Endodermal cell (in vitro differentiated cells): ENCODE results near the gene KCTD18. TPM values are rescaled to one million over a fixed set of nuclear protein-coding genes. Genes with fewer than 3 reads are reported as not detected.

Experiments
- DNase-seq: peaks from one replicate; pipeline ENCODE4 v3.0.0-alpha.2; 2017
- H3K27ac ChIP-seq: 2 replicates; pipeline ENCODE4 v1.5.1; 2013; ENCODE audit warnings: mild to moderate bottlenecking, low read depth, low read length, moderate library complexity
- H3K27me3 ChIP-seq: 2 replicates; pipeline ENCODE4 v1.6.1; 2013; ENCODE audit warnings: mild to moderate bottlenecking, low read length, moderate library complexity; ENCODE audit not compliant: insufficient read depth, control insufficient read depth, poor library complexity, severe bottlenecking
- H3K36me3 ChIP-seq: 2 replicates; pipeline ENCODE4 v1.7.0; 2013; ENCODE audit warnings: mild to moderate bottlenecking, low read length, moderate library complexity; ENCODE audit not compliant: control insufficient read depth, insufficient read depth
- H3K4me1 ChIP-seq: one replicate; pipeline ENCODE4 v1.7.0; 2013; ENCODE audit warnings: low read length; ENCODE audit not compliant: control insufficient read depth, insufficient read depth
- H3K4me3 ChIP-seq: 2 replicates; pipeline ENCODE4 v1.5.1; 2013; ENCODE audit warnings: mild to moderate bottlenecking, low read length, moderate library complexity
- H3K9ac ChIP-seq: 2 replicates; pipeline ENCODE4 v1.6.1; 2013; ENCODE audit warnings: mild to moderate bottlenecking, low read length, moderate library complexity; ENCODE audit not compliant: poor library complexity, severe bottlenecking; ENCODE audit errors: extremely low read depth
- H3K9me3 ChIP-seq: 2 replicates; pipeline ENCODE4 v1.6.1; 2013; ENCODE audit warnings: mild to moderate bottlenecking, low read length, moderate library complexity; ENCODE audit not compliant: control insufficient read depth
- H3K27ac Mint-ChIP-seq: 2 replicates; pipeline ENCODE4 v1.8.0; 2020; ENCODE audit warnings: mixed read lengths
- H3K27me3 Mint-ChIP-seq: 2 replicates; pipeline ENCODE4 v1.8.0; 2021; ENCODE audit warnings: mild to moderate bottlenecking, mixed read lengths; ENCODE audit not compliant: insufficient read depth
- H3K36me3 Mint-ChIP-seq: 2 replicates; pipeline ENCODE4 v1.8.0; 2020; ENCODE audit warnings: low read depth, mixed read lengths
- H3K4me1 Mint-ChIP-seq: 2 replicates; pipeline ENCODE4 v1.8.0; 2020; ENCODE audit warnings: mixed read lengths
- H3K4me3 Mint-ChIP-seq: 2 replicates; pipeline ENCODE4 v1.8.0; 2020; ENCODE audit warnings: mild to moderate bottlenecking, moderate library complexity, mixed read lengths
- H3K9me3 Mint-ChIP-seq: 2 replicates; pipeline ENCODE4 v1.8.0; 2020; ENCODE audit warnings: mild to moderate bottlenecking, mixed read lengths
- CTCF ChIP-seq: fragments of 200-600 bp; sonication (generic); conservative IDR thresholded peaks from 2 replicates; pipeline ENCODE4 v1.5.0; 2021; ENCODE audit warnings: antibody characterized with exemption, mild to moderate bottlenecking
- WGBS, 2 experiments: methylation state at CpG; one replicate each; pipeline versions ENCODE4 v1.1.5 to v1.1.7; 2013; ENCODE audit warnings: missing lambda C conversion rate in 2 of 2, mixed read lengths in 1 of 2; ENCODE audit not compliant: insufficient coverage in 1 of 2, insufficient read length in 1 of 2; 5-methylcytosine and 5-hydroxymethylcytosine counted together
- total RNA-seq, 2 donors: library from RNA; stranded (reverse); fragmentation: NEBNext Ultra II Directional in 1 of 2; extraction: Animal tissue kit (Norgen Biotek cat#: 25700) in 1 of 2; gene quantifications; 2 replicates in 1 of 2; 3 replicates in 1 of 2; pipeline ENCODE4 v1.2.1, GENCODE V29; 2021

KCTD18 gene
- total RNA-seq, 2 donors from 2014 or later = 6.8 to 12.2 TPM

GRCh38 chr2:200523604-200524003 lies 13.7 kb upstream of the KCTD18 start:
- no peak for DNase-seq
- Histone ChIP-seq H3K27me3 (peaks cover 49% of the 10 kb centered on the region), H3K9ac (no peak overlapping the region), H3K4me3 (no peak overlapping the region), H3K27ac (no peak overlapping the region), H3K4me1 (no peaks in the 10 kb centered on the region), H3K9me3 (no peaks in the 10 kb centered on the region), H3K36me3 (no peaks in the 10 kb centered on the region)
- Mint-ChIP-seq H3K9me3 (no peaks in the 10 kb centered on the region), H3K4me3 (no peak overlapping the region), H3K27ac (no peak overlapping the region), H3K4me1 (peaks cover 9% of the 10 kb centered on the region), H3K27me3 (peaks cover 18% of the 10 kb centered on the region), H3K36me3 (no peaks in the 10 kb centered on the region)
- TF ChIP-seq CTCF = no peak
- 75 to 90% methylated on average over 1 of the region's 2 CpGs for WGBS, 2 experiments

GRCh38 chr2:200523158-200523557 lies 13.3 kb upstream of the KCTD18 start:
- Mint-ChIP-seq H3K27ac (no peak overlapping the region), H3K4me3 (no peak overlapping the region), H3K27me3 (peaks cover 18% of the 10 kb centered on the region), H3K36me3 (no peaks in the 10 kb centered on the region), H3K4me1 (peaks cover 9% of the 10 kb centered on the region), H3K9me3 (no peaks in the 10 kb centered on the region)
- Histone ChIP-seq H3K27me3 (peaks cover 49% of the 10 kb centered on the region), H3K4me1 (no peaks in the 10 kb centered on the region), H3K9ac (no peak overlapping the region), H3K9me3 (no peaks in the 10 kb centered on the region), H3K4me3 (no peak overlapping the region), H3K36me3 (no peaks in the 10 kb centered on the region), H3K27ac (no peak overlapping the region)
- DNase-seq = no peak
- WGBS, 2 experiments = 77 to 85% methylated on average over 3 of the region's 3 CpGs
- TF ChIP-seq CTCF = no peak

- Histone ChIP-seq H3K9me3 (peaks cover 16% of the 10 kb centered on the region), H3K27ac (no peak overlapping the region), H3K36me3 (no peaks in the 10 kb centered on the region), H3K4me3 (no peak overlapping the region), H3K9ac (no peak overlapping the region), H3K4me1 (no peaks in the 10 kb centered on the region), H3K27me3 (peaks cover 20% of the 10 kb centered on the region)
- Mint-ChIP-seq H3K4me1 (no peaks in the 10 kb centered on the region), H3K27me3 (peaks cover 7% of the 10 kb centered on the region), H3K27ac (no peak overlapping the region), H3K36me3 (peaks cover 2% of the 10 kb centered on the region), H3K4me3 (no peak overlapping the region), H3K9me3 (peaks cover 14% of the 10 kb centered on the region)
- no peak for TF ChIP-seq CTCF
- WGBS, 2 experiments = 58% methylated on average over 1 of the region's 1 CpG; no CpG with 5 or more reads in 1 of the 2 experiments
- no peak for DNase-seq
These were observed 5.3 kb upstream of the KCTD18 start for GRCh38 chr2:200515155-200515554.
